Measurements from ENCODE around the gene ADGRV1. TPM values are rescaled to one million over a fixed set of nuclear protein-coding genes. Genes with fewer than 3 reads are reported as not detected.
A peak's percentile ranks its signal among the peaks of the same experiment; 100 is the strongest.

The ADGRV1 gene
- total and polyA plus RNA-seq, 4 donors: 0.36 to 0.64 (median 0.50) TPM

DNA sequence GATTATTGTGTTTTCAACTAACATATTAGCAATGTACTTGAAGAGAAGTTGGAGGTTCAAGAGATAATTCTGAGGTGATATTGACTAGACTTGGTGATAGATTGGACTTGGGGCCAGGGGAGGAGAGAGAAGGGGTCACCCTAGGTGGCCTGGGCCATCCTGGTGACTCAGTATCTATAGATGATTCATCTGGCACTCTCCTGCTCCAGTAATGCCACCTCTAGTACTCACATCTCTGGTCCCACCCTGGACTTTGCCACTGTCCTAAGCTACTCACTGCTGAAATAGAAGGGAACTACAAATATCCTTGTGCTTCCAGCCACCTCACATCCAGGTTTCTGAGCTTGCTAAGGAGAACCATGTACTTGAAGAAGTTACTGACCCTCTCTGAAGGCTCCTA lies 574.6 kb downstream of the ADGRV1 start:
- Histone ChIP-seq H3K36me3 (ENCODE audit: control insufficient read depth in 1 of 2, insufficient read depth in 2 of 2, low read length in 1 of 2) (no peaks in the 10 kb centered on the region), H3K27ac (ENCODE audit: low read depth in 1 of 2, low read length in 2 of 2) (no peak overlapping the region), H3K4me3 (ENCODE audit: low read length in 2 of 2) (no peak overlapping the region), H3K9me3 (ENCODE audit: control insufficient read depth, low read length) (no peaks in the 10 kb centered on the region), H3K4me1 (ENCODE audit: control insufficient read depth in 1 of 2, insufficient read depth in 2 of 2, low read length in 2 of 2) (peaks cover 2 to 7% of the 10 kb centered on the region in 2 donors), H3K27me3 (ENCODE audit: control insufficient read depth in 1 of 2, insufficient read depth in 2 of 2, low read length in 1 of 2) (no peaks in the 10 kb centered on the region)
- intact Hi-C loops (cut with DNase I): no loop called here
- ATAC-seq (ENCODE audit: low FRiP score) (no peak), DNase-seq (no peak)

DNA sequence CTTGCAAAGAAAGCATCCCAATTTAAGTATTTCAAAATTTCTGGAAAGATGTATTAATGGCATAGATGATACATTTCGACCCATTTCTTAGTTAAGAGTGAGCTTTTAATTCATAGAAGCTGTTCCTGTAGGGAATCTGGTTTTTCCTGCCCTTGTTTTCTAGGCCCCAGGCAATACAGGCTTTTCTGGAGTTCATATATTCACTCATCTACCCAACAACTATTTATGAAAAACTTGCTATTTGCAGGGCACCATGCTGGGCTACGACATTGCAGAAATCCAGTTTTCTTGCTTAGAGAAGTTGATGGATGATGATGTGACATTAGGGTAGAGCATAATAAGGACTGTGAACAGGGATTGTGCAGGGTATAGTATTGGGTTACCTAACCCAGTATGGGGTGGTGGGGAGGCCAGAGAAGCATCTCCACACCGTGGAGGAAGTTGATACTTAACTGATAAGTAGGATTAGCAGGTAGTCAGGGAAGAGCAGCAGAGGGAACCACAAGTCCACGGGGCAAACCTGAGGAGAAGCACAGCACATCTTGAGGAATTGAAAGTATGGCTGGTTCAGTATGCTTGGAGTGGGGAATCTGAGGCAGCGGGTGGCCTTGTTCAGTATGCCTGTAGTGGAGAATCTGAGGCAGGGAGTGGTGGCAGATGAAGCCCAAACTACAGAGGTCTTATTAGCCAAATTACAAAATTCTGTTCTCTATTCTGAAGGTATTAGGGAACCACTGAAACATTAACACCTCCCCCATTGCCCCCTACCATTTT lies 577.1 kb downstream of the ADGRV1 start:
- DNase-seq: no peak
- Histone ChIP-seq H3K4me1 (ENCODE audit: control insufficient read depth in 1 of 2, insufficient read depth in 2 of 2, low read length in 2 of 2) (no peaks in the 10 kb centered on the region), H3K4me3 (ENCODE audit: low read length in 2 of 2) (no peak overlapping the region), H3K27ac (ENCODE audit: low read depth in 1 of 2, low read length in 2 of 2) (no peak overlapping the region), H3K36me3 (ENCODE audit: control insufficient read depth in 1 of 2, insufficient read depth in 2 of 2, low read length in 1 of 2) (no peaks in the 10 kb centered on the region), H3K9me3 (ENCODE audit: control insufficient read depth, low read length) (no peaks in the 10 kb centered on the region), H3K27me3 (ENCODE audit: control insufficient read depth in 1 of 2, insufficient read depth in 2 of 2, low read length in 1 of 2) (no peaks in the 10 kb centered on the region)
- ATAC-seq (ENCODE audit: low FRiP score): no peak
- intact Hi-C loops (cut with DNase I): no loop called here
- 91 to 92% methylated on average over 5 of the region's 5 CpGs for WGBS, 2 donors

DNA sequence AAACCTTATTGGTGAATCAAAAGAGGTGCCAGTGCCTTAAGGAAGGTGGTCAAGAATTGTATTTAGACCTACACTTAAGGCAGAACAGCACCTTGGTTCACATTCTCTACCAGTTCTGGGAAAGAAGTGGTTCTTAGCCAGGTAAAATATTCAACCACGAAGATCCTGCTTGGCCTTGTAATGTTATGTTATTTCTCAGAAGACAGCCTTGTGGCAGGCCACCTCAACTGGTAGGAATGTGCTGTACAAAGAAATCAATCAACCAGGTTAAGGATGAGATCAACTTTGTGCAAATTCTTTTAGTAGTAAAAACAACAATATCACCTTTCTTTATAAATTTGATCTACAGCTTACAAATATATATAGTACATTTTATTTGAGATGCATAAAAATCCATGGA lies 577.7 kb downstream of the ADGRV1 start:
- no peak overlapping the region for H3K27ac ChIP-seq (ENCODE audit: low read depth in 1 of 2, low read length in 2 of 2)
- ATAC-seq (ENCODE audit: low FRiP score): no peak
- no peaks in the 10 kb centered on the region for H3K27me3 ChIP-seq (ENCODE audit: control insufficient read depth in 1 of 2, insufficient read depth in 2 of 2, low read length in 1 of 2)
- WGBS, 2 donors: 33 to 36% methylated on average over 1 of the region's 1 CpG
- H3K9me3 ChIP-seq (ENCODE audit: control insufficient read depth, low read length): no peaks in the 10 kb centered on the region
- no peaks in the 10 kb centered on the region for H3K4me1 ChIP-seq (ENCODE audit: control insufficient read depth in 1 of 2, insufficient read depth in 2 of 2, low read length in 2 of 2)
- no peak overlapping the region for H3K4me3 ChIP-seq (ENCODE audit: low read length in 2 of 2)
- H3K36me3 ChIP-seq (ENCODE audit: control insufficient read depth in 1 of 2, insufficient read depth in 2 of 2, low read length in 1 of 2): no peaks in the 10 kb centered on the region
- DNase-seq: no peak
- intact Hi-C loops (cut with DNase I): no loop called here

DNA sequence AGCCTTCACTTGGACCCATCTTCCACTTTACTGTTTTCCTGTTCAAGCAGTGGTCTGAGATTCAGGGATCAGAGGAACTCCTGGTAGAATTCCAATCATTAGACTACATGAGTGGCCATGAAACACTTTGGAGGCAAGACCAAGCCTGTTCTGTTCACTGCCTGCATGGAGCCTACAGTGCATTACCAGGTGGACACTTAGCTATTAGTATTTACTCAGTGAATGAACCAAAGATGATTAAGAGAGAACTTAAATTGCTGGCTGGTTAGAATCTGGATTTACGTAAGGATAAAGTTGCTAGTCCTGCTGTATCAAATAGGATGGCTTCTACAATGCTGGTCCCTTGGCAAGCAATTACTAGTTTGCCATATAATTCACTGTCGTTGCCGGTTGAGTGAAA lies 579.0 kb downstream of the ADGRV1 start:
- 95 to 96% methylated on average over 3 of the region's 3 CpGs for WGBS, 2 donors

DNA sequence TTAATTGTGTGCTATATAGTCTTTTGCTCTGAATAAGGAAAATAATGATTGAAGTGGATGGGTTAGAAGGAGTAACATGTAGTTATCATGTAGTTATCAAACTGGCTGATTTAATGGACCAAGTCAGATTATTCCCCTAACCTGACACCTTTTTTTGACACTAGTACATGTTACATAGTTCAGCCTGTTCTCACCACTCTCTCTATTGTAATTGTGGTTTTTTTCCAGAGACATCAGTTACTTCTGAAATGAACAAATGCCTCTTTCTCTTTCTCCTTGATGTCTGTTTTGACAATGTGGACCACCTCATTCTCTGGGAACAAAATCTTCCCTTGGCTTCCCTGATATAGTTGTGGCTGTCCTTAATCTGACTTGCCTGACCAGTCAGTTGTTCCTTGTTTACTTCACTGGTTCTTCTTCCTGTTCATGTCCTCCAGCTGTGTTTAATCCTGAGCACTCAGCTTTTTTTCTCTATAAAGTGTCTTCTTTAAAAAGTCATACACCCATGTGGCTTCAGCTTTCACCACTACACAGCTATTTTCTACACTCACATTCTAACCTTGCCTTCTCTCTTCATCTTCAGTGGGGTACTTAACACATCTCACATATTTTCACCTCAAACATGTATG lies 581.1 kb downstream of the ADGRV1 start:
- no peaks in the 10 kb centered on the region for H3K9me3 ChIP-seq (ENCODE audit: control insufficient read depth, low read length)
- ATAC-seq (ENCODE audit: low FRiP score) (no peak), DNase-seq (no peak)
- peaks cover 0 to 1% of the 10 kb centered on the region in 2 donors for H3K4me1 ChIP-seq (ENCODE audit: control insufficient read depth in 1 of 2, insufficient read depth in 2 of 2, low read length in 2 of 2)
- no peaks in the 10 kb centered on the region for H3K27me3 ChIP-seq (ENCODE audit: control insufficient read depth in 1 of 2, insufficient read depth in 2 of 2, low read length in 1 of 2)
- H3K36me3 ChIP-seq (ENCODE audit: control insufficient read depth in 1 of 2, insufficient read depth in 2 of 2, low read length in 1 of 2): no peaks in the 10 kb centered on the region
- intact Hi-C loops (cut with DNase I): no loop called here
- no peak overlapping the region for H3K27ac ChIP-seq (ENCODE audit: low read depth in 1 of 2, low read length in 2 of 2)
- H3K4me3 ChIP-seq (ENCODE audit: low read length in 2 of 2): no peak overlapping the region

More for the DNA sequence above, 579.0 kb downstream of the ADGRV1 start:
- Histone ChIP-seq H3K27ac (ENCODE audit: low read depth in 1 of 2, low read length in 2 of 2) (no peak overlapping the region), H3K4me1 (ENCODE audit: control insufficient read depth in 1 of 2, insufficient read depth in 2 of 2, low read length in 2 of 2) (peaks cover 0 to 1% of the 10 kb centered on the region in 2 donors), H3K9me3 (ENCODE audit: control insufficient read depth, low read length) (no peaks in the 10 kb centered on the region), H3K4me3 (ENCODE audit: low read length in 2 of 2) (no peak overlapping the region), H3K36me3 (ENCODE audit: control insufficient read depth in 1 of 2, insufficient read depth in 2 of 2, low read length in 1 of 2) (no peaks in the 10 kb centered on the region), H3K27me3 (ENCODE audit: control insufficient read depth in 1 of 2, insufficient read depth in 2 of 2, low read length in 1 of 2) (no peaks in the 10 kb centered on the region)
- DNase-seq: no peak
- no peak for ATAC-seq (ENCODE audit: low FRiP score)
- intact Hi-C loops (cut with DNase I): no loop called here

DNA sequence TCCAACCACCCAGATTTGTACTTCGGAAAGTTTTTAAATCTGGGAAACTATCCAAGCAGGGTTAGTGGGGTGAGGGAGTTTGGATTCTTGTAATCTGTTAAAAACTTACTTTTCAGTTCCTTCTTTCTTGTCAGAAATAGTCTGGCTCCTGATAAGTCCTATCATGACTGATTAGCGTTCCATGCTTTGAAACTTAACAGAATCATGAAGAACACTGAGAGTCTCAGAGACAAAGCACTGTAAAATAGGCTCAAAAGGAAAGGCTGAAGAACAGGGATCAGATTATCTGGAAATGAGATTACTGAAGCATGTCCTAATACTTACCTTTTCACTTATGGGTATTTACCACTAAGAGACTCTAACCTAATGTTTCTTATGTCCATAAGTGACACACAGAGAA lies 582.1 kb downstream of the ADGRV1 start:
- H3K36me3 ChIP-seq (ENCODE audit: control insufficient read depth in 1 of 2, insufficient read depth in 2 of 2, low read length in 1 of 2): no peaks in the 10 kb centered on the region
- no peak overlapping the region for H3K27ac ChIP-seq (ENCODE audit: low read depth in 1 of 2, low read length in 2 of 2)
- no peaks in the 10 kb centered on the region for H3K9me3 ChIP-seq (ENCODE audit: control insufficient read depth, low read length)
- peaks cover 0 to 1% of the 10 kb centered on the region in 2 donors for H3K4me1 ChIP-seq (ENCODE audit: control insufficient read depth in 1 of 2, insufficient read depth in 2 of 2, low read length in 2 of 2)
- no peak overlapping the region for H3K4me3 ChIP-seq (ENCODE audit: low read length in 2 of 2)
- ATAC-seq (ENCODE audit: low FRiP score): no peak
- WGBS, 2 donors: 46 to 57% methylated on average over 2 of the region's 2 CpGs
- intact Hi-C loops (cut with DNase I): no loop called here
- H3K27me3 ChIP-seq (ENCODE audit: control insufficient read depth in 1 of 2, insufficient read depth in 2 of 2, low read length in 1 of 2): no peaks in the 10 kb centered on the region
- DNase-seq: no peak

DNA sequence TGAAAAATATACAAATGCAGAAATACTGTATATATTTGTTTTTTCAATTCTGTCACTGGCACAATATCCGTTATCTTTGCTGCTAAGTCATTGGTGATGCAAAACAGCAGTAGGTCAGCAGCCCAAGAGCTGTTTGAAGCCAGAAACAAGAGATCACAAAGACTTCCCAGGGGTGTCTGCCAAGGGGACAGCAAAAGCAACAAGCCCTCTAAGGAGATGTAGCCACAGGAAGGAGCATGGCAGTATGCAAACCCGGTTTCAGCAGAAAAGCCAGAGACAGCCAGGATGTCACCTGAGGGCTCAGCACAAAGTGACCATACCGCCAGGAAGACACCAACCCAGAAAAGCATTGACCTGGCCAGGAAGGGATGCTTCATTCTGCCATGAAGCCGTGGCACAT lies 583.0 kb downstream of the ADGRV1 start:
- Histone ChIP-seq H3K27ac (ENCODE audit: low read depth in 1 of 2, low read length in 2 of 2) (peak overlapping the region in 1 of 2 donors; percentile 28), H3K27me3 (ENCODE audit: control insufficient read depth in 1 of 2, insufficient read depth in 2 of 2, low read length in 1 of 2) (no peaks in the 10 kb centered on the region), H3K36me3 (ENCODE audit: control insufficient read depth in 1 of 2, insufficient read depth in 2 of 2, low read length in 1 of 2) (no peaks in the 10 kb centered on the region), H3K9me3 (ENCODE audit: control insufficient read depth, low read length) (no peaks in the 10 kb centered on the region), H3K4me3 (ENCODE audit: low read length in 2 of 2) (no peak overlapping the region), H3K4me1 (ENCODE audit: control insufficient read depth in 1 of 2, insufficient read depth in 2 of 2, low read length in 2 of 2) (peaks cover 0 to 1% of the 10 kb centered on the region in 2 donors)
- WGBS, 2 donors: 76 to 79% methylated on average over 4 of the region's 4 CpGs
- intact Hi-C loops (cut with DNase I): no loop called here
- ATAC-seq (ENCODE audit: low FRiP score) (no peak), DNase-seq (no peak)

DNA sequence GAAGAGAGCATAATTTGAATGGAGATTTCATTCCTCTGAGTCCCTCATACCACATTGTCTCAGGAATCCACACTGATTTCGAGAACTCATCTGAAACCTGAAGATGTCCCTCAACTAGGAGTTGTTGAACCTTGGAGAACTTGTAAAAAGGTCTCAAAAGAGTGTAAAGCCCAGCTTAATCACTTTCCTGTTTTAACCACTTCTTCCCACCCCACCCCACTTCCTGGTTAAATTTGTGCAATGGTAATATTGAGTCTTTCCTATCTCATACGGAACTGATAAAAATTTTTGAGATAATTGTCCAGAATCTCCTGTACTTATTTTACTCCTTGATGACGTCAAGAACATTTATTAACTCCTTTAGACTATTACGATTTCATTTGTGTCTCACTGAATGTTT lies 583.8 kb downstream of the ADGRV1 start:
- intact Hi-C loops (cut with DNase I): no loop called here
- no peaks in the 10 kb centered on the region for H3K36me3 ChIP-seq (ENCODE audit: control insufficient read depth in 1 of 2, insufficient read depth in 2 of 2, low read length in 1 of 2)
- H3K4me3 ChIP-seq (ENCODE audit: low read length in 2 of 2): no peak overlapping the region
- H3K27me3 ChIP-seq (ENCODE audit: control insufficient read depth in 1 of 2, insufficient read depth in 2 of 2, low read length in 1 of 2): no peaks in the 10 kb centered on the region
- H3K4me1 ChIP-seq (ENCODE audit: control insufficient read depth in 1 of 2, insufficient read depth in 2 of 2, low read length in 2 of 2): peaks cover 0 to 1% of the 10 kb centered on the region in 2 donors
- no peak overlapping the region for H3K27ac ChIP-seq (ENCODE audit: low read depth in 1 of 2, low read length in 2 of 2)
- no peaks in the 10 kb centered on the region for H3K9me3 ChIP-seq (ENCODE audit: control insufficient read depth, low read length)
- WGBS, 2 donors: 43 to 48% methylated on average over 4 of the region's 4 CpGs
- no peak for ATAC-seq (ENCODE audit: low FRiP score)
- DNase-seq: no peak

DNA sequence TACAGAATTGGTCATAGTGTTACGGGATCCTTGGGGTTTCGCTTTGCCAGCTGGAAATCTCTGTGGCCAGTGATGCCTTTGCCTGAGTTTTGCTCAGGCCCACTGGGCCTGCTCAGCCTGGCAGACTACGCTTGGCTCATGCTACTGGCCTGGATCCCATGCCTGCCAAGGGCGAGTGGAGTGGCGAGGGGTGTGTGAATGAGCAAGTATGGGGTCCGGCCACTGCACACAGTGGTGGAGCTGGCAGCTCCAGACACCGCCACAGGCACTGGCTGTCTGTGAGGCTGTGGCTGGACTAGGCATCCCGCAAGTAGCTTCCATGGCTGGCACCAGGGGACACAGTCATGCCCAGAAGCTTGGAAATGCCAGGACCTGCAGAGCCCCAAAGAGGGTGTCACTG lies 584.2 kb downstream of the ADGRV1 start:
- no peaks in the 10 kb centered on the region for H3K9me3 ChIP-seq (ENCODE audit: control insufficient read depth, low read length)
- intact Hi-C loops (cut with DNase I): no loop called here
- WGBS, 2 donors: 20% methylated on average over 8 of the region's 8 CpGs
- no peak overlapping the region for H3K4me3 ChIP-seq (ENCODE audit: low read length in 2 of 2)
- H3K36me3 ChIP-seq (ENCODE audit: control insufficient read depth in 1 of 2, insufficient read depth in 2 of 2, low read length in 1 of 2): no peaks in the 10 kb centered on the region
- H3K27me3 ChIP-seq (ENCODE audit: control insufficient read depth in 1 of 2, insufficient read depth in 2 of 2, low read length in 1 of 2): no peaks in the 10 kb centered on the region
- peak overlapping the region in 1 of 2 donors; percentile 73 for H3K27ac ChIP-seq (ENCODE audit: low read depth in 1 of 2, low read length in 2 of 2)
- peaks cover 0 to 1% of the 10 kb centered on the region in 2 donors for H3K4me1 ChIP-seq (ENCODE audit: control insufficient read depth in 1 of 2, insufficient read depth in 2 of 2, low read length in 2 of 2)
- ATAC-seq (ENCODE audit: low FRiP score) (no peak), DNase-seq (peak; percentile 60 to 76)

Measured in aorta (tissue), 5 donors.